ENCODE data around the gene HSPA6. TPM values are rescaled to one million over a fixed set of nuclear protein-coding genes. Genes with fewer than 3 reads are reported as not detected.
"Not testable (repeated sequence)": the region's sequence is repeated elsewhere in the genome, so short reads cannot be mapped to it uniquely, and the experiment has no call there.

HSPA6 gene
- total and polyA plus RNA-seq, 10 of the 15 experiments (the other 5 are each of a cell fraction or from before 2014, with no cell fraction given) = 0.05 to 8.8 (median 0.66) TPM

GRCh38 chr1:161542091-161542559, 17.8 kb downstream of the HSPA6 start (continued):
- TF ChIP-seq ATF2 (IDR thresholded peaks at IDR 0.05; ENCODE audit: low read length) (peak; percentile 54; the same call in 1 of the 2 replicates), BACH1 (IDR thresholded peaks at IDR 0.05; ENCODE audit: borderline replicate concordance) (0 out of 2 replicates have a peak, but pooled peaks have one; percentile 33), POU2F2 (IDR thresholded peaks at IDR 0.05; ENCODE audit: borderline replicate concordance, low read depth, low read length) (peak; percentile 75; the same call in 1 of the 3 replicates), BCL11A (IDR thresholded peaks at IDR 0.05; ENCODE audit: low read depth, low read length) (peak; percentile 46; the same call in 1 of the 2 replicates), MLLT1 (IDR thresholded peaks at IDR 0.05) (0 out of 2 replicates have a peak, but pooled peaks have one; percentile 35), TCF3 (IDR thresholded peaks at IDR 0.05; ENCODE audit: borderline replicate concordance, insufficient read depth, low read depth, low read length) (0 out of 2 replicates have a peak, but pooled peaks have one; percentile 32), CBX5 (IDR thresholded peaks at IDR 0.05; ENCODE audit: low read depth) (0 out of 2 replicates have a peak, but pooled peaks have one; percentile 24), EGR1 (IDR thresholded peaks at IDR 0.05; ENCODE audit: borderline replicate concordance in 1 of 2, low read depth in 2 of 2, low read length in 2 of 2) (peak in 1 of 2 experiments; percentile 15; a peak in 1 of 3 replicates)

- CTCF ChIA-PET = interaction anchor here (1.0 kb wide), 1 partner anchor 197 kb away, joined by 3 read pairs; no protein-coding TSS in a partner anchor
- FAIRE-seq; H3K9ac ChIP-seq (ENCODE audit: control insufficient read depth, insufficient read depth, low read length); ATAC-seq; H3K4me2 ChIP-seq (ENCODE audit: control insufficient read depth, insufficient read depth); H3K4me3 ChIP-seq; H3K9me3 ChIP-seq (replicated peaks; ENCODE audit: control insufficient read depth, insufficient read depth, low read length); POLR2A ChIA-PET; H2AFZ ChIP-seq (ENCODE audit: control insufficient read depth, low read depth, low read length); in situ Hi-C loops (cut with MboI); H3K36me3 ChIP-seq (ENCODE audit: control insufficient read depth in 2 of 2, insufficient read depth in 2 of 2, low read length in 1 of 2); H4K20me1 ChIP-seq (ENCODE audit: control insufficient read depth, insufficient read depth); RAD21 ChIA-PET (ENCODE audit: unreplicated experiment); H3K27me3 ChIP-seq (replicated peaks in 1 of 2; ENCODE audit: control insufficient read depth in 2 of 2, insufficient read depth in 2 of 2, low read length in 1 of 2); H3K27ac ChIP-seq (ENCODE audit: control insufficient read depth, insufficient read depth); DNase-seq (ENCODE audit: low read depth, low spot score); BruUV-seq (replicated peaks); H3K79me2 ChIP-seq (ENCODE audit: control insufficient read depth, insufficient read depth, low read length): not testable (repeated sequence)
- 93% methylated on average over 1 of the region's 1 CpG for WGBS (ENCODE audit: insufficient coverage, insufficient replicate concordance, low lambda C conversion rate, missing lambda C conversion rate)
- SMC1A ChIA-PET (ENCODE audit: uncharacterized antibody, unreplicated experiment) = interaction anchor here (0.9 to 1.1 kb wide), 3 partner anchors 56 to 80 kb away, joined by 3 to 4 read pairs (median 3); no protein-coding TSS in a partner anchor
- intact Hi-C loops (cut with micrococcal nuclease; ENCODE audit: unreplicated experiment) = loop anchor here (5.0 to 10.0 kb wide), 2 partner anchors 79 to 202 kb away; partner anchors contain the start of gene DUSP12
- H3K4me1 ChIP-seq (ENCODE audit: control insufficient read depth, insufficient read depth, low read length) = peaks cover 19% of the 10 kb centered on the region
Observed at GRCh38 chr1:161543125-161543524, 18.8 kb downstream of the HSPA6 start.

All from GM12878 (cell line).